ENCODE data around the gene PLA2G2D.

Gene PLA2G2D

GRCh38 chr1:20089328-20090077 lies 29.8 kb downstream of the PLA2G2D start:
- Histone ChIP-seq H3K4me1 (ENCODE audit: control insufficient read depth in 2 of 2, insufficient read depth in 2 of 2, low read length in 2 of 2) (no peaks in the 10 kb centered on the region), H3K27ac (ENCODE audit: low read depth in 2 of 2, low read length in 2 of 2) (no peak overlapping the region), H3K4me3 (ENCODE audit: low read length in 2 of 2) (no peak overlapping the region), H3K9ac (ENCODE audit: low read depth in 1 of 2, low read length in 2 of 2) (no peak overlapping the region), H3K36me3 (ENCODE audit: control insufficient read depth in 2 of 2, insufficient read depth in 2 of 2, low read length in 2 of 2) (no peaks in the 10 kb centered on the region), H3K9me3 (ENCODE audit: control insufficient read depth in 2 of 2, low read length in 2 of 2) (no peaks in the 10 kb centered on the region), H3K27me3 (ENCODE audit: control insufficient read depth in 2 of 2, insufficient read depth in 2 of 2, low read length in 2 of 2) (no peaks in the 10 kb centered on the region)

GRCh38 chr1:20087668-20088067 lies 31.7 kb downstream of the PLA2G2D start:
- H3K4me3 ChIP-seq (ENCODE audit: low read length in 2 of 2): no peak overlapping the region
- no peak overlapping the region for H3K9ac ChIP-seq (ENCODE audit: low read depth in 1 of 2, low read length in 2 of 2)
- H3K27ac ChIP-seq (ENCODE audit: low read depth in 2 of 2, low read length in 2 of 2): no peak overlapping the region
- H3K4me1 ChIP-seq (ENCODE audit: control insufficient read depth in 2 of 2, insufficient read depth in 2 of 2, low read length in 2 of 2): no peaks in the 10 kb centered on the region
- no peaks in the 10 kb centered on the region for H3K27me3 ChIP-seq (ENCODE audit: control insufficient read depth in 2 of 2, insufficient read depth in 2 of 2, low read length in 2 of 2)
- no peaks in the 10 kb centered on the region for H3K36me3 ChIP-seq (ENCODE audit: control insufficient read depth in 2 of 2, insufficient read depth in 2 of 2, low read length in 2 of 2)
- H3K9me3 ChIP-seq (ENCODE audit: control insufficient read depth in 2 of 2, low read length in 2 of 2): no peaks in the 10 kb centered on the region

- no peaks in the 10 kb centered on the region for H3K9me3 ChIP-seq (ENCODE audit: control insufficient read depth in 2 of 2, low read length in 2 of 2)
- no peak overlapping the region for H3K27ac ChIP-seq (ENCODE audit: low read depth in 2 of 2, low read length in 2 of 2)
- H3K36me3 ChIP-seq (ENCODE audit: control insufficient read depth in 2 of 2, insufficient read depth in 2 of 2, low read length in 2 of 2): no peaks in the 10 kb centered on the region
- no peaks in the 10 kb centered on the region for H3K4me1 ChIP-seq (ENCODE audit: control insufficient read depth in 2 of 2, insufficient read depth in 2 of 2, low read length in 2 of 2)
- no peak overlapping the region for H3K9ac ChIP-seq (ENCODE audit: low read depth in 1 of 2, low read length in 2 of 2)
- no peak overlapping the region for H3K4me3 ChIP-seq (ENCODE audit: low read length in 2 of 2)
- no peaks in the 10 kb centered on the region for H3K27me3 ChIP-seq (ENCODE audit: control insufficient read depth in 2 of 2, insufficient read depth in 2 of 2, low read length in 2 of 2)
Observed at GRCh38 chr1:20086800-20087199, 32.5 kb downstream of the PLA2G2D start.

- Histone ChIP-seq H3K4me1 (ENCODE audit: control insufficient read depth in 2 of 2, insufficient read depth in 2 of 2, low read length in 2 of 2) (no peaks in the 10 kb centered on the region), H3K9ac (ENCODE audit: low read depth in 1 of 2, low read length in 2 of 2) (no peak overlapping the region), H3K36me3 (ENCODE audit: control insufficient read depth in 2 of 2, insufficient read depth in 2 of 2, low read length in 2 of 2) (no peaks in the 10 kb centered on the region), H3K9me3 (ENCODE audit: control insufficient read depth in 2 of 2, low read length in 2 of 2) (no peaks in the 10 kb centered on the region), H3K27me3 (ENCODE audit: control insufficient read depth in 2 of 2, insufficient read depth in 2 of 2, low read length in 2 of 2) (no peaks in the 10 kb centered on the region), H3K4me3 (ENCODE audit: low read length in 2 of 2) (no peak overlapping the region), H3K27ac (ENCODE audit: low read depth in 2 of 2, low read length in 2 of 2) (no peak overlapping the region)
Observed at GRCh38 chr1:20083178-20083944, 36.0 kb downstream of the PLA2G2D start.

DNA sequence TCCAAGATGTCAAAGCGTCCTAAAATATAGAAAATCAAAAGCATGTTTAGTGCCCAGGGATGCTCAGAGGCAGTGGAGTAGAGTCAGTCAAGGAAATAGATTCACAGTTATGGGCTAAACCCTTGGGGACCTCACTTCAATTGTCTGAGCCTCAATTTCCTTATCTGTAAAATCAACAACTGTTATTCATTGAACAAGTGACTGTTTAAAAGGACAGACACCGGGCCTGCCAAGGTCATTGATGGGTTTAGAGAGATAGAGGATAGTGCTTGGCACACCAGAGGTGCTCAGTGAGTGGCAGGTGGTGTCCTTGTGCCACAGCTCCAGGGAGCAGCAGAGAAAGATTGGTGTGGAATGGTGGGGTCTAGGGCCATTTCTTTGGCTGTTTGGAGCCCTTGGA lies 36.6 kb downstream of the PLA2G2D start:
- H3K4me3 ChIP-seq (ENCODE audit: low read length in 2 of 2): no peak overlapping the region
- H3K27me3 ChIP-seq (ENCODE audit: control insufficient read depth in 2 of 2, insufficient read depth in 2 of 2, low read length in 2 of 2): peaks cover 0 to under 1% of the 10 kb centered on the region in 2 donors
- H3K9ac ChIP-seq (ENCODE audit: low read depth in 1 of 2, low read length in 2 of 2): no peak overlapping the region
- no peaks in the 10 kb centered on the region for H3K9me3 ChIP-seq (ENCODE audit: control insufficient read depth in 2 of 2, low read length in 2 of 2)
- H3K36me3 ChIP-seq (ENCODE audit: control insufficient read depth in 2 of 2, insufficient read depth in 2 of 2, low read length in 2 of 2): no peaks in the 10 kb centered on the region
- H3K4me1 ChIP-seq (ENCODE audit: control insufficient read depth in 2 of 2, insufficient read depth in 2 of 2, low read length in 2 of 2): no peaks in the 10 kb centered on the region
- no peak overlapping the region for H3K27ac ChIP-seq (ENCODE audit: low read depth in 2 of 2, low read length in 2 of 2)

GRCh38 chr1:20081353-20081810 lies 38.0 kb downstream of the PLA2G2D start:
- H3K4me1 ChIP-seq (ENCODE audit: control insufficient read depth in 2 of 2, insufficient read depth in 2 of 2, low read length in 2 of 2): no peaks in the 10 kb centered on the region
- no peaks in the 10 kb centered on the region for H3K9me3 ChIP-seq (ENCODE audit: control insufficient read depth in 2 of 2, low read length in 2 of 2)
- no peak overlapping the region for H3K27ac ChIP-seq (ENCODE audit: low read depth in 2 of 2, low read length in 2 of 2)
- no peak overlapping the region for H3K9ac ChIP-seq (ENCODE audit: low read depth in 1 of 2, low read length in 2 of 2)
- no peak overlapping the region for H3K4me3 ChIP-seq (ENCODE audit: low read length in 2 of 2)
- H3K27me3 ChIP-seq (ENCODE audit: control insufficient read depth in 2 of 2, insufficient read depth in 2 of 2, low read length in 2 of 2): peaks cover 0 to 4% of the 10 kb centered on the region in 2 donors
- no peaks in the 10 kb centered on the region for H3K36me3 ChIP-seq (ENCODE audit: control insufficient read depth in 2 of 2, insufficient read depth in 2 of 2, low read length in 2 of 2)

DNA sequence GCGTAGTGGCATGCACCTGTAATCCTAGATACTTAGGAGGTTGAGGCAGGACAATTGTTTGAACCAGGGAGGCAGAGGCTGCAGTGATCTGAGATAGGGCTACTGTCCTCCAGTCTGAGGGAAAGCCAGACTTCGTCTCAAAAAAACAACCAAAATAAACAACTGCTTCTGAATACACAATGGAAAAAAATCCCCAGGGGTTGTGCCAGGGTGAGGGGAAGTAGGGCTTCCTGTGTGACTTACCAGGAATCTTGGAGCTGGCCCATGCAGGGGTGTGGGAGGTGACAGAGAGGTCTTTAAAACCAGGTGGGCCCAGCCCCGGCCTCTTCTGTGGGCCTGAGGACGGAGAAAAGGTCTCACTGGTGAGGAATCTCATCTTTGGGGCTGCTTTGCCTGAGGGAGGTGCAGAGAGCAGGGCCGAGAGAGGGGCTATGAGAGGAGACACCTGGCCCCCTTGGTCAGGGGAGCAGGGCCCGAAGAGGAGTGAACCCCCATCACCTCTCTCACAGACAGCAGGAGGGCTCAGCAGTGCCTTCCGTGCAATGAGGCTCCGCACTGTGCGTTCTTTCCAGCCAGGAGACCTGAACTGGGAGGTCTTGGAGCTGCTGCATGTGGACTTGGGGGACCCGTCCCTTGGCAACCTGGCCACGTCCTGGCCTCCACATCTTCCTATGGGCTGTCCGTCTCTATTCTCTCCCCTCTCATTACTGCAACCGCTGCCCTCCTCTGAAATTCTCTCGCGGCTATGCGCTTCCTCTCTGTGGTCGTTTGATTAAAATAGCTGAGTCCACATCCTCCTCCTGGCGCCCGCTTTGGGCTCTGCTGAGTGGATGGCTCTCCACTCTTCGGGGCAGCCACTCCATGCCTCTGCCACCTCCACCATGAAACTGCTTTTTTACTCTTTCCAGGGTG lies 38.6 kb downstream of the PLA2G2D start:
- no peak overlapping the region for H3K4me3 ChIP-seq (ENCODE audit: low read length in 2 of 2)

DNA sequence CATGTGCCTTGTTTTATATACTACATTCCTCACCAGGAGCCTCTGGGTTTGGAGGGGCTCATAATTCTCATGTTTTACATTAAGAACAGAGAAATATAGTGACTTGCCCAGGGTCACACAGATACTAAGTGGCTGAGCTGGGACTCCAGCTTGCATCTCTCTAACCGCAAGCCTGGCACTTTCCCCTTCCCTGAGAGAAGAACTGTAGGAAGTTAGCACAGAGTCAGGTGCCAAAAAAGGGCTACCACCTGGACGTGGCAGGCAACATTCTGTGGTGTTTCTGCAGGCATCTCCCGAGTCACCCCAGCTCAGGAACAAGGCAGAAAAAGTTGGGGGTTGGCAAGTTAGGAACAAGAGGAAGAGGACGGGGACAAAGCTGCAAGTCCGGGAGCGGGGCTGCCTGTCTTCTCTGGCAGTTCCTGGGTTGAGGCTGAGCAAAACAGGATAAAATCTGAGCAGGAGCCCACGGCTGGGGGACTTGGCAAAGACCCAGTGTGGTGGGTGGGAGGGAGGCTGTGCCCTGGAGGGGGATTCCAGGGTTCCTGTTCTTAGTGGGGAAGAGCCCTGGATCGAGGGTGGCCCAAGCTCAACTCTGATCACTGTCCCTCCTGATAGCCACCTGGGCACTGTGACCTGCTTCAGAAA lies 39.6 kb downstream of the PLA2G2D start:
- Histone ChIP-seq H3K36me3 (ENCODE audit: control insufficient read depth in 2 of 2, insufficient read depth in 2 of 2, low read length in 2 of 2) (no peaks in the 10 kb centered on the region), H3K27me3 (ENCODE audit: control insufficient read depth in 2 of 2, insufficient read depth in 2 of 2, low read length in 2 of 2) (peaks cover 0 to 4% of the 10 kb centered on the region in 2 donors), H3K27ac (ENCODE audit: low read depth in 2 of 2, low read length in 2 of 2) (no peak overlapping the region), H3K4me1 (ENCODE audit: control insufficient read depth in 2 of 2, insufficient read depth in 2 of 2, low read length in 2 of 2) (no peaks in the 10 kb centered on the region), H3K9ac (ENCODE audit: low read depth in 1 of 2, low read length in 2 of 2) (no peak overlapping the region), H3K4me3 (ENCODE audit: low read length in 2 of 2) (no peak overlapping the region), H3K9me3 (ENCODE audit: control insufficient read depth in 2 of 2, low read length in 2 of 2) (no peaks in the 10 kb centered on the region)

More for the DNA sequence above, 38.6 kb downstream of the PLA2G2D start:
- H3K27me3 ChIP-seq (ENCODE audit: control insufficient read depth in 2 of 2, insufficient read depth in 2 of 2, low read length in 2 of 2): peaks cover 0 to 4% of the 10 kb centered on the region in 2 donors
- H3K36me3 ChIP-seq (ENCODE audit: control insufficient read depth in 2 of 2, insufficient read depth in 2 of 2, low read length in 2 of 2): no peaks in the 10 kb centered on the region
- H3K27ac ChIP-seq (ENCODE audit: low read depth in 2 of 2, low read length in 2 of 2): no peak overlapping the region
- no peaks in the 10 kb centered on the region for H3K9me3 ChIP-seq (ENCODE audit: control insufficient read depth in 2 of 2, low read length in 2 of 2)
- no peaks in the 10 kb centered on the region for H3K4me1 ChIP-seq (ENCODE audit: control insufficient read depth in 2 of 2, insufficient read depth in 2 of 2, low read length in 2 of 2)
- no peak overlapping the region for H3K9ac ChIP-seq (ENCODE audit: low read depth in 1 of 2, low read length in 2 of 2)

- no peaks in the 10 kb centered on the region for H3K4me1 ChIP-seq (ENCODE audit: control insufficient read depth in 2 of 2, insufficient read depth in 2 of 2, low read length in 2 of 2)
- H3K9me3 ChIP-seq (ENCODE audit: control insufficient read depth in 2 of 2, low read length in 2 of 2): no peaks in the 10 kb centered on the region
- H3K9ac ChIP-seq (ENCODE audit: low read depth in 1 of 2, low read length in 2 of 2): no peak overlapping the region
- no peak overlapping the region for H3K4me3 ChIP-seq (ENCODE audit: low read length in 2 of 2)
- no peaks in the 10 kb centered on the region for H3K36me3 ChIP-seq (ENCODE audit: control insufficient read depth in 2 of 2, insufficient read depth in 2 of 2, low read length in 2 of 2)
- H3K27me3 ChIP-seq (ENCODE audit: control insufficient read depth in 2 of 2, insufficient read depth in 2 of 2, low read length in 2 of 2): peaks cover 0 to 4% of the 10 kb centered on the region in 2 donors
- H3K27ac ChIP-seq (ENCODE audit: low read depth in 2 of 2, low read length in 2 of 2): no peak overlapping the region
Observed at GRCh38 chr1:20078711-20079110, 40.6 kb downstream of the PLA2G2D start.
